Liver (tissue), 9 donors: ENCODE measurements around the gene ERP27. TPM values are rescaled to one million over a fixed set of nuclear protein-coding genes. Genes with fewer than 3 reads are reported as not detected.

Experiments
- DNase-seq: peaks from one replicate; pipeline ENCODE4 v3.0.0-alpha.2; 2017; ENCODE audit warnings: low spot score
- H3K27ac ChIP-seq, 2 donors: one replicate each; pipeline ENCODE4 v1.7.0; 2013; ENCODE audit warnings: inconsistent platforms in 2 of 2, low read length in 2 of 2, control low read depth in 1 of 2, low read depth in 1 of 2, mild to moderate bottlenecking in 1 of 2
- H3K27me3 ChIP-seq, 4 donors: one replicate each; pipeline versions ENCODE4 v1.6.1 to v1.7.0; 2013; ENCODE audit warnings: low read length in 3 of 4, inconsistent platforms in 1 of 4, mild to moderate bottlenecking in 1 of 4, moderate library complexity in 1 of 4; ENCODE audit not compliant: control insufficient read depth in 4 of 4, insufficient read depth in 4 of 4
- H3K36me3 ChIP-seq, 4 donors: one replicate each; pipeline versions ENCODE4 v1.6.1 to v1.7.0; 2013; ENCODE audit warnings: low read length in 3 of 4, mild to moderate bottlenecking in 3 of 4, low read depth in 1 of 4, moderate library complexity in 1 of 4; ENCODE audit not compliant: control insufficient read depth in 4 of 4, insufficient read depth in 3 of 4
- H3K4me1 ChIP-seq, 4 donors: one replicate each; pipeline versions ENCODE4 v1.6.1 to v1.7.0; 2013; ENCODE audit warnings: low read length in 3 of 4, mild to moderate bottlenecking in 3 of 4, moderate library complexity in 1 of 4; ENCODE audit not compliant: control insufficient read depth in 4 of 4, insufficient read depth in 4 of 4
- H3K4me3 ChIP-seq, 3 donors: one replicate each; pipeline versions ENCODE4 v1.6.1 to v1.7.0; 2013; ENCODE audit warnings: low read length in 3 of 3, control low read depth in 1 of 3, low read depth in 1 of 3, mild to moderate bottlenecking in 1 of 3
- H3K9ac ChIP-seq, 2 donors: one replicate each; pipeline ENCODE4 v1.7.0; 2013; ENCODE audit warnings: low read length in 2 of 2, mild to moderate bottlenecking in 2 of 2, moderate library complexity in 2 of 2, control low read depth in 1 of 2, low read depth in 1 of 2
- H3K9me3 ChIP-seq, 4 donors: one replicate each; pipeline versions ENCODE4 v1.6.1 to v1.7.0; 2013; ENCODE audit warnings: low read length in 3 of 4; ENCODE audit not compliant: control insufficient read depth in 4 of 4
- CTCF ChIP-seq: fragments of 150-350 bp; IDR thresholded peaks from 2 replicates; pipeline ENCODE4 v1.5.1; 2017; ENCODE audit warnings: improper control_type of control experiment, low read depth, low read length; ENCODE audit not compliant: missing input control
- EGR1 ChIP-seq, 2 donors: IDR thresholded peaks; 2 replicates each; pipeline ENCODE4 v1.6.1; 2016 to 2018; ENCODE audit warnings: antibody characterized with exemption in 2 of 2, low read depth in 2 of 2
- FOXA1 ChIP-seq: IDR thresholded peaks from 2 replicates; pipeline ENCODE4 v1.6.1; 2016; ENCODE audit warnings: antibody characterized with exemption
- FOXA2 ChIP-seq: IDR thresholded peaks from 2 replicates; pipeline ENCODE4 v1.6.1; 2016; ENCODE audit warnings: antibody characterized with exemption
- GABPA ChIP-seq, 2 donors: IDR thresholded peaks in 1 of 2; conservative IDR thresholded peaks in 1 of 2; 2 replicates each; pipeline ENCODE4 v1.6.1; 2016; ENCODE audit warnings: antibody characterized with exemption in 2 of 2, mild to moderate bottlenecking in 1 of 2, moderate library complexity in 1 of 2
- HNF4A ChIP-seq, 2 donors: conservative IDR thresholded peaks; 2 replicates each; pipeline ENCODE4 v1.6.1; 2016; ENCODE audit warnings: antibody characterized with exemption in 2 of 2, mild to moderate bottlenecking in 2 of 2
- HNF4G ChIP-seq: IDR thresholded peaks from 2 replicates; pipeline ENCODE4 v1.6.1; 2016; ENCODE audit warnings: antibody characterized with exemption
- JUND ChIP-seq, 2 donors: IDR thresholded peaks; 2 replicates each; pipeline ENCODE4 v1.6.1; 2016; ENCODE audit warnings: antibody characterized with exemption in 2 of 2
- NR2F2 ChIP-seq: IDR thresholded peaks from 2 replicates; pipeline ENCODE4 v1.6.1; 2016; ENCODE audit warnings: antibody characterized with exemption
- RAD21 ChIP-seq, 2 donors: IDR thresholded peaks; 2 replicates each; pipeline ENCODE4 v1.6.1; 2016; ENCODE audit warnings: antibody characterized with exemption in 2 of 2, mild to moderate bottlenecking in 2 of 2
- REST ChIP-seq: IDR thresholded peaks from 2 replicates; pipeline ENCODE4 v1.6.1; 2016; ENCODE audit warnings: antibody characterized with exemption, mild to moderate bottlenecking
- RXRA ChIP-seq, 2 donors: IDR thresholded peaks; 2 replicates each; pipeline ENCODE4 v1.6.1; 2017 to 2018; ENCODE audit warnings: antibody characterized with exemption in 2 of 2, mild to moderate bottlenecking in 1 of 2
- TAF1 ChIP-seq: conservative IDR thresholded peaks from 2 replicates; pipeline ENCODE4 v1.6.1; 2016; ENCODE audit warnings: antibody characterized with exemption, mild to moderate bottlenecking
- YY1 ChIP-seq: IDR thresholded peaks from 2 replicates; pipeline ENCODE4 v1.6.1; 2016; ENCODE audit warnings: antibody characterized with exemption, mild to moderate bottlenecking
- ZBTB33 ChIP-seq: IDR thresholded peaks from 2 replicates; pipeline ENCODE4 v1.6.1; 2016; ENCODE audit warnings: antibody characterized with exemption
- WGBS: extraction: QIAGEN DNeasy Blood & Tissue Kit; methylation state at CpG from one replicate; pipeline ENCODE4 v1.1.7; 2013; 5-methylcytosine and 5-hydroxymethylcytosine counted together
- polyA plus RNA-seq, 2 donors: library from polyadenylated mRNA; stranded (reverse) in 1 of 2; unstranded in 1 of 2; fragments of 200-250 nt in 1 of 2; fragments of >200 nt in 1 of 2; fragmentation: Nextera tagmentation in 1 of 2; extraction: Ambion mirVana in 1 of 2; gene quantifications; one replicate each; pipeline versions ENCODE4 v1.2.1 to v1.2.3, GENCODE V29; 2013 to 2015
- total RNA-seq, 2 donors: library from RNA; depleted of rRNA; stranded (reverse); fragments of >200 nt; gene quantifications; one replicate each; pipeline ENCODE4 v1.2.3, GENCODE V29; 2014
- TF ChIP-seq, protein P1 (sequence below): IDR thresholded peaks from 2 replicates; pipeline ENCODE4 v1.6.1; 2016; ENCODE audit warnings: antibody characterized with exemption
- TF ChIP-seq, protein P2 (sequence below): IDR thresholded peaks from 2 replicates; pipeline ENCODE4 v1.6.1; 2016; ENCODE audit warnings: antibody characterized with exemption
- donor health status: healthy.
- donor health status: healthy.
- donor health status: healthy.
- donor health status: healthy.
- donor health status: healthy.

The ERP27 gene
- total and polyA plus RNA-seq, 4 donors = 0.14 to 5.8 (median 0.51) TPM

GRCh38 chr12:14901228-14901562 lies 37.1 kb downstream of the ERP27 start:
- DNase-seq = no peak
- no peaks in the 10 kb centered on the region for H3K27me3 ChIP-seq
- no peak overlapping the region for H3K27ac ChIP-seq
- H3K9me3 ChIP-seq = no peaks in the 10 kb centered on the region
- WGBS = 96% methylated on average over 1 of the region's 1 CpG
- no peak overlapping the region for H3K4me3 ChIP-seq
- H3K9ac ChIP-seq = no peak overlapping the region
- no peak for TF ChIP-seq YY1
- TF ChIP-seq RXRA (IDR thresholded peaks at IDR 0.05) = peak in 1 of 2 donors; percentile 10
- no peaks in the 10 kb centered on the region for H3K36me3 ChIP-seq
- no peaks in the 10 kb centered on the region for H3K4me1 ChIP-seq

DNA sequence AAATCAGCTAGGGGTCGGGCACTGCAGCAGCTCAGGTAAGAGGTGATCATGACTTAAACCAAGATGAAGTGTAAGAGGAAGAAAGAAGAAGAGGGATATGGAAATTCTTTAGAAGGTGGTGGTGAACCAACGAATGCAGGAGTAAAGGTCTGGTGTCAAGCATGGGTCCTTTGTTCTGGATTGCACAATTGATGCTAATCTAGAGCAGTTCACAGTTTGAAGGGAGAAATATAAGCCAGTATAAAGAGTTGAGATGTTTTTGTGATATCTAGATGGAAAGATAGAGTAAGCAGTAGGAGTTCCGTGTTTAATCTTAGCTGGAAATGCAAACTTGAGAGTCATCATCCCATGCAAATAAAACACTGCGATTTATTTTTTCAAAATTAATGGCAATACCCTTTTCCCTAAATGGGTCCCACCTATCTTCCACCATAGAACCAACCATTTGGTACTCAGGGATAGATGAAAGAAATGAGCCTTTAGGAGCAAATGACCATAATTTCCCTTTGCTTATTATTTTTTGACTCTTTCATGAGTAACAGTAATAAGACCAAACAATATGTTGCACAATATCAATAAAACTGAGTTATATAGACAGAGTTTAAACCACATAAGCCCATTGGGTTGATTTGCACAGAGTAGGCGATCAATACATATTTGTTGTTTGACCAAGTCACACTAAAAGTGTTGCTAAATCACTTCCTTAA lies 37.7 kb downstream of the ERP27 start:
- Histone ChIP-seq H3K4me3 (no peak overlapping the region), H3K9me3 (no peaks in the 10 kb centered on the region), H3K27me3 (no peaks in the 10 kb centered on the region), H3K9ac (no peak overlapping the region), H3K36me3 (no peaks in the 10 kb centered on the region), H3K27ac (no peak overlapping the region), H3K4me1 (no peaks in the 10 kb centered on the region)
- no peak for DNase-seq
- 91% methylated on average over 5 of the region's 5 CpGs for WGBS
- TF ChIP-seq YY1 (no peak), RAD21 (IDR thresholded peaks at IDR 0.05) (no peak), ZBTB33 (no peak), REST (no peak), HNF4A (conservative IDR thresholded peaks at IDR 0.05) (no peak), NR2F2 (no peak), FOXA1 (no peak), GABPA (IDR thresholded peaks at IDR 0.05 in 1 of 2, conservative IDR thresholded peaks at IDR 0.05 in 1 of 2) (no peak), RXRA (IDR thresholded peaks at IDR 0.05) (no peak), EGR1 (IDR thresholded peaks at IDR 0.05; ENCODE audit: low read depth in 2 of 2) (no peak), FOXA2 (no peak), HNF4G (no peak), CTCF (no peak), TAF1 (no peak), JUND (IDR thresholded peaks at IDR 0.05) (no peak)
- TF ChIP-seq, protein P1, sequence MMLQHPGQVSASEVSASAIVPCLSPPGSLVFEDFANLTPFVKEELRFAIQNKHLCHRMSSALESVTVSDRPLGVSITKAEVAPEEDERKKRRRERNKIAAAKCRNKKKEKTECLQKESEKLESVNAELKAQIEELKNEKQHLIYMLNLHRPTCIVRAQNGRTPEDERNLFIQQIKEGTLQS = no peak
- TF ChIP-seq, protein P2, sequence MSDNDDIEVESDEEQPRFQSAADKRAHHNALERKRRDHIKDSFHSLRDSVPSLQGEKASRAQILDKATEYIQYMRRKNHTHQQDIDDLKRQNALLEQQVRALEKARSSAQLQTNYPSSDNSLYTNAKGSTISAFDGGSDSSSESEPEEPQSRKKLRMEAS = no peak
